Ovary (tissue), 9 donors: ENCODE data around the gene INSIG2. TPM values are rescaled to one million over a fixed set of nuclear protein-coding genes. Genes with fewer than 3 reads are reported as not detected.

Experiments
- DNase-seq, 5 donors: peaks; one replicate each; pipeline ENCODE4 v3.0.0-alpha.2; 2019 to 2020
- H3K27ac ChIP-seq, 2 donors: fragments of 200-600 bp; one replicate each; pipeline versions ENCODE4 v1.5.1 to v1.8.0; 2019 to 2022
- H3K27me3 ChIP-seq: fragments of 200-600 bp; one replicate; pipeline ENCODE4 v1.8.0; 2022
- H3K36me3 ChIP-seq: fragments of 200-600 bp; sonication (generic); one replicate; pipeline ENCODE4 v1.5.1; 2019
- H3K4me1 ChIP-seq: one replicate; pipeline ENCODE4 v1.8.1; 2013; ENCODE audit warnings: mild to moderate bottlenecking, moderate library complexity; ENCODE audit not compliant: insufficient read depth
- H3K4me3 ChIP-seq: fragments of 200-600 bp; sonication (generic); one replicate; pipeline ENCODE4 v1.5.1; 2017
- H3K9me3 ChIP-seq, 2 donors: fragments of 200-600 bp in 1 of 2; sonication (generic) in 1 of 2; one replicate each; pipeline versions ENCODE4 v1.5.1 to v1.8.1; 2013 to 2019; ENCODE audit warnings: mild to moderate bottlenecking in 1 of 2, moderate library complexity in 1 of 2
- EP300 ChIP-seq: sonication (generic); formaldehyde crosslinking; IDR thresholded peaks from one replicate; pipeline ENCODE4 v1.6.1; 2017; ENCODE audit warnings: antibody characterized with exemption
- POLR2A ChIP-seq: fragments of 450-650 bp; IDR thresholded peaks from one replicate; pipeline ENCODE4 v1.6.1; 2017; ENCODE audit warnings: antibody characterized with exemption, mild to moderate bottlenecking, moderate library complexity
- WGBS, 3 donors: extraction: QIAGEN DNeasy Blood & Tissue Kit in 1 of 3; methylation state at CpG; one replicate each; pipeline versions ENCODE4 v1.1.5 to v1.1.7; 2013 to 2017; 5-methylcytosine and 5-hydroxymethylcytosine counted together
- intact Hi-C, 4 donors: fragments of 100-400 bp; cut with DNase I; formaldehyde crosslinking; loops; one replicate each; pipeline versions ENCODE4 v1.11.0 to v1.15.1; 2022 to 2023
- polyA plus RNA-seq, 2 donors: library from polyadenylated mRNA; stranded (reverse); fragments of 200-250 nt in 1 of 2; fragments of 350-450 nt in 1 of 2; fragmentation: Illumina TruSeq in 1 of 2; extraction: RNeasy Lipid Tissue Mini Kit (QIAGEN cat#74804) in 1 of 2; gene quantifications; one replicate each; pipeline ENCODE4 v1.2.3, GENCODE V29; 2013 to 2014
- total RNA-seq, 7 donors: library from RNA; depleted of rRNA in 2 of 7; stranded (reverse); fragments of >200 nt in 2 of 7; fragmentation: NEBNext Ultra II Directional in 3 of 7; extraction: Animal tissue kit (Norgen Biotek cat#: 25700) in 3 of 7; gene quantifications; one replicate each; pipeline versions ENCODE4 v1.1.0 to v1.2.4, GENCODE V29; 2016 to 2023
- TF ChIP-seq, protein P1 (sequence below), 3 donors: fragments of 450-650 bp in 2 of 3; fragments of 200-600 bp in 1 of 3; IDR thresholded peaks; one replicate each; pipeline versions ENCODE4 v1.5.1 to v1.8.0; 2016 to 2022; ENCODE audit warnings: antibody characterized with exemption in 3 of 3, mild to moderate bottlenecking in 1 of 3
- donor health status: DM: no; HTN: no; CAD: no; lungs with moderate emphysema.
- donor health status: DM: no; HTN: no; CAD: no.
- donor health status: Bipolar disorder and iron deficiency.
- donor health status: DM: yes; HTN: yes; CAD: no.
- donor health status: DM: no; HTN: no; CAD: no.
- donor health status: DM: yes; HTN: yes; CAD: no.

The INSIG2 gene
- total and polyA plus RNA-seq, 9 donors, result 10.9 to 20.3 (median 16.6) TPM

- no peaks in the 10 kb centered on the region for H3K27me3 ChIP-seq
- no peak for DNase-seq
- H3K4me3 ChIP-seq, result no peak overlapping the region
- intact Hi-C loops, result no loop called here
- H3K9me3 ChIP-seq, result no peaks in the 10 kb centered on the region
- no peaks in the 10 kb centered on the region for H3K36me3 ChIP-seq
- H3K27ac ChIP-seq, result no peak overlapping the region
- WGBS, 3 donors, result 39 to 46% (median 46%) methylated on average over 4 of the region's 4 CpGs
- H3K4me1 ChIP-seq, result no peaks in the 10 kb centered on the region
- TF ChIP-seq POLR2A (no peak), EP300 (no peak)
- TF ChIP-seq, protein P1, sequence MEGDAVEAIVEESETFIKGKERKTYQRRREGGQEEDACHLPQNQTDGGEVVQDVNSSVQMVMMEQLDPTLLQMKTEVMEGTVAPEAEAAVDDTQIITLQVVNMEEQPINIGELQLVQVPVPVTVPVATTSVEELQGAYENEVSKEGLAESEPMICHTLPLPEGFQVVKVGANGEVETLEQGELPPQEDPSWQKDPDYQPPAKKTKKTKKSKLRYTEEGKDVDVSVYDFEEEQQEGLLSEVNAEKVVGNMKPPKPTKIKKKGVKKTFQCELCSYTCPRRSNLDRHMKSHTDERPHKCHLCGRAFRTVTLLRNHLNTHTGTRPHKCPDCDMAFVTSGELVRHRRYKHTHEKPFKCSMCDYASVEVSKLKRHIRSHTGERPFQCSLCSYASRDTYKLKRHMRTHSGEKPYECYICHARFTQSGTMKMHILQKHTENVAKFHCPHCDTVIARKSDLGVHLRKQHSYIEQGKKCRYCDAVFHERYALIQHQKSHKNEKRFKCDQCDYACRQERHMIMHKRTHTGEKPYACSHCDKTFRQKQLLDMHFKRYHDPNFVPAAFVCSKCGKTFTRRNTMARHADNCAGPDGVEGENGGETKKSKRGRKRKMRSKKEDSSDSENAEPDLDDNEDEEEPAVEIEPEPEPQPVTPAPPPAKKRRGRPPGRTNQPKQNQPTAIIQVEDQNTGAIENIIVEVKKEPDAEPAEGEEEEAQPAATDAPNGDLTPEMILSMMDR (IDR thresholded peaks at IDR 0.05), result no peak
These were observed 28.3 kb upstream of the INSIG2 start for GRCh38 chr2:118059919-118060478.

GRCh38 chr2:118061135-118061955 is 26.9 kb upstream of the INSIG2 start:
- H3K27ac ChIP-seq, result no peak overlapping the region
- H3K36me3 ChIP-seq, result no peaks in the 10 kb centered on the region
- DNase-seq, result no peak
- TF ChIP-seq EP300, result no peak
- no peak for TF ChIP-seq POLR2A
- TF ChIP-seq, protein P1 (IDR thresholded peaks at IDR 0.05), result no peak
- 60 to 63% (median 60%) methylated on average over 4 of the region's 4 CpGs for WGBS, 3 donors
- H3K9me3 ChIP-seq, result no peaks in the 10 kb centered on the region
- no peak overlapping the region for H3K4me3 ChIP-seq
- intact Hi-C loops, result no loop called here
- no peaks in the 10 kb centered on the region for H3K4me1 ChIP-seq
- H3K27me3 ChIP-seq, result no peaks in the 10 kb centered on the region

DNA sequence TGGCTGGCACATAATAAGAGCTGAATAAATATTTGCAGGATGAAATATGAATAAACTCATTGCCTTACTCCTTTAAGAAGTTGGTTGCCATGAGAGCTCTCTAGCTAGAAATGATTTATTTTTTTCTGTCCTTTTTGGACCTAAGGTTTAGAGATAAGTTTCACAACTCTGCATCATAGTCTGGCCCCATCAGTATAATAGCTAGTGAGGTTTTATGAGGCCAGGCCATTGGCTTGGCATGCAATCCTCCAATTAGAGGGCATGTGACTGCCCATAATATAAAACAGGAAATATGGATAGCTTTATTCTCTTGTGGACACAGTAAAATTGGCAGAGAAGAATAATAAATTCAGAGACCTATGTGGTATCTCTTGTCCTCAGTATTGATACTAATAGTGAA is 26.2 kb upstream of the INSIG2 start:
- no peaks in the 10 kb centered on the region for H3K27me3 ChIP-seq
- no peak overlapping the region for H3K4me3 ChIP-seq
- H3K36me3 ChIP-seq, result no peaks in the 10 kb centered on the region
- H3K9me3 ChIP-seq, result no peaks in the 10 kb centered on the region
- H3K4me1 ChIP-seq, result no peaks in the 10 kb centered on the region
- no peak overlapping the region for H3K27ac ChIP-seq
- intact Hi-C loops, result no loop called here
- no peak for DNase-seq
- TF ChIP-seq EP300 (no peak), POLR2A (no peak)
- TF ChIP-seq, protein P1 (IDR thresholded peaks at IDR 0.05), result no peak

DNA sequence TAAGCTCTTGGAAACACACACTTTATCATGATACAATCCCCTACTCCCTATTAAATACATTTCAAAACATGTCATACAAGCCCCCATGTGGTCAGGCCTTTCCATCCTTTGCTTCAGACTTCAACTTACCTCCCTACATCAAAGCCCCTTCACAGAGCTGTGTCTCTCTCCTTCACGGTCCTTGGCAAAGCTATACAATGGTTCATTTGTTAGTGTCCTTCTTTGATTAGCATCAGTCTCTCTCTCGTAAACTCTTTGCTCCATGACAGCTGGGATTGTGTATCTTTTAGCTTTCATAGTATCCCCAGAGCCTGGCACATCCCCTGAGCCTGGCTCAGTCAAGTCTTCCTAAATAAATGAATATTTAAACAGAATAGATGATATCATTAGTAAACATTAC is 25.6 kb upstream of the INSIG2 start:
- Histone ChIP-seq H3K27me3 (no peaks in the 10 kb centered on the region), H3K27ac (no peak overlapping the region), H3K36me3 (no peaks in the 10 kb centered on the region), H3K4me3 (no peak overlapping the region), H3K4me1 (no peaks in the 10 kb centered on the region), H3K9me3 (no peaks in the 10 kb centered on the region)
- intact Hi-C loops, result no loop called here
- 39 to 53% (median 47%) methylated on average over 2 of the region's 2 CpGs for WGBS, 3 donors
- no peak for DNase-seq
- TF ChIP-seq EP300 (no peak), POLR2A (no peak)
- TF ChIP-seq, protein P1 (IDR thresholded peaks at IDR 0.05), result no peak
